ENCODE data around the gene PHLDB3. TPM values are rescaled to one million over a fixed set of nuclear protein-coding genes. Genes with fewer than 3 reads are reported as not detected.

The PHLDB3 gene
- total RNA-seq, 2 experiments from 2014 or later: 6.0 to 20.6 TPM

DNA sequence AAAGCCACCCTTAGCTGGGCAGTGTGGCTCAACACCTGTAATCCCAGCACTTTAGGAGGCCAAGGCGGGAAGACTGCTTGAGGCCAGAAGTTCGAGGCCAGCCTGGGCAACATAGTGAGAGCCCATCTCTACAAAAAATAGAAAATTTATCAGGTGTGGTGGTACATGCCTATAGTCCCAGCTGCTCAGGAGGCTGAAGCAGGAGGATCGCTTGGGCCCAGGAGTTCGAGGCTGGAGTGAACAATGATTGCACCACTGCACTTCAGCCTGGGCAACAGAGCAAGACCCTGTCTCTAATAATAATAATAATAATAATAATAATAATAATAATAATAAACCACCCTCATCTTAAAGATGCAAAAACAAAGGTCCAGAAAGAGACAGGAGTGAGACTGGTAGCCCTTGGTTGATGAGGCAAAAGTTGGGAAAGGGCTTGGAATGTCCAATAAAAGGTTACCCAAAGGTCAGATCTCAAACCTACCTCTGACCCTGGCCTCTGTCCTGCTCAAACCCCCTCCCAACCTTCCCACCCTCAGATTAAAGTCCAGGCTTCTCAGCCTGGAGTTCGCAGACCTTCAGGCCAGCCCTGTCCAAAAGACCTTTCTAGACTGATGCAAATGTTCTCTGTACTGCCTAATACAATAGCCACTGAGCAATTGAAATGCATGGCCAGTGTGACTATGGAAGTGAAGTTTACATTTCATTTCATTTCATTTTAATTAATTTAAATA is 37.5 kb upstream of the PHLDB3 start:
- no TSS peak for BruUV-seq (replicated peaks)

DNA sequence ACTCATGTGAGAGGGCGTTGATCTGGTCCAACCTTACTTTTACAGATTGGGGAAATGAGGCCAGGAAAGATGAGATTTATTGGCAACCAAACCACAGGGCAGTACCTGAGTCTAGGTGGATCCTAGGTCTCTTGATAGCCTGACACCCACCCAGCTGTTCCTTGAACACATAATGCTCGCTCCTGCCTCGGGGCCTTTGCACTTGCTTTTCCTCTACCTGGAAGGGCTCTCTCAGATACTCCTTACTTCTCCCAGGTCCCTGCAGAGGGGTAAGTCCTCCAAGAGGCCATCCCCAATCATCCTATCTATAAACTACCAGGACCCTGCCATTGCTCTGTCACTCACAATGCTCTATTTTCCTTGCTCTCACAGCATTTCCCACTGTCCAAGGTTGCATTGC is 35.8 kb upstream of the PHLDB3 start:
- Histone ChIP-seq H3K27ac (ENCODE audit: low read depth, low read length, poor library complexity, severe bottlenecking) (no peak overlapping the region), H3K9me3 (ENCODE audit: low read length) (no peaks in the 10 kb centered on the region), H3K9me2 (ENCODE audit: insufficient read depth, low read length) (no peaks in the 10 kb centered on the region), H3K4me2 (ENCODE audit: low read length) (no peak overlapping the region), H2AFZ (ENCODE audit: low read length) (no peak overlapping the region), H3K79me2 (ENCODE audit: insufficient read depth, low read depth, low read length) (no peaks in the 10 kb centered on the region), H3K4me3 (ENCODE audit: low read depth, low read length, poor library complexity, severe bottlenecking) (no peak overlapping the region), H4K20me1 (ENCODE audit: insufficient read depth, low read length) (no peaks in the 10 kb centered on the region), H3K4me1 (ENCODE audit: insufficient read depth, low read length, poor library complexity, severe bottlenecking) (no peaks in the 10 kb centered on the region), H3K36me3 (ENCODE audit: insufficient read depth, low read length) (peaks cover 63% of the 10 kb centered on the region)
- no peak for DNase-seq (ENCODE audit: low spot score)
- ChIA-PET POLR2A (no interaction called here), CTCF (ENCODE audit: unreplicated experiment) (no interaction called here)
- intact Hi-C loops (cut with micrococcal nuclease; ENCODE audit: unreplicated experiment): no loop called here
- no peak for TF ChIP-seq EZH2phosphoT487 (IDR thresholded peaks at IDR 0.05; ENCODE audit: borderline replicate concordance, low read depth, low read length)
- TF ChIP-seq, protein P1, sequence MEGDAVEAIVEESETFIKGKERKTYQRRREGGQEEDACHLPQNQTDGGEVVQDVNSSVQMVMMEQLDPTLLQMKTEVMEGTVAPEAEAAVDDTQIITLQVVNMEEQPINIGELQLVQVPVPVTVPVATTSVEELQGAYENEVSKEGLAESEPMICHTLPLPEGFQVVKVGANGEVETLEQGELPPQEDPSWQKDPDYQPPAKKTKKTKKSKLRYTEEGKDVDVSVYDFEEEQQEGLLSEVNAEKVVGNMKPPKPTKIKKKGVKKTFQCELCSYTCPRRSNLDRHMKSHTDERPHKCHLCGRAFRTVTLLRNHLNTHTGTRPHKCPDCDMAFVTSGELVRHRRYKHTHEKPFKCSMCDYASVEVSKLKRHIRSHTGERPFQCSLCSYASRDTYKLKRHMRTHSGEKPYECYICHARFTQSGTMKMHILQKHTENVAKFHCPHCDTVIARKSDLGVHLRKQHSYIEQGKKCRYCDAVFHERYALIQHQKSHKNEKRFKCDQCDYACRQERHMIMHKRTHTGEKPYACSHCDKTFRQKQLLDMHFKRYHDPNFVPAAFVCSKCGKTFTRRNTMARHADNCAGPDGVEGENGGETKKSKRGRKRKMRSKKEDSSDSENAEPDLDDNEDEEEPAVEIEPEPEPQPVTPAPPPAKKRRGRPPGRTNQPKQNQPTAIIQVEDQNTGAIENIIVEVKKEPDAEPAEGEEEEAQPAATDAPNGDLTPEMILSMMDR (conservative IDR thresholded peaks at IDR 0.05; ENCODE audit: low read length): no peak
- no TSS peak for BruUV-seq (replicated peaks)

More for the DNA sequence above, 37.5 kb upstream of the PHLDB3 start:
- Histone ChIP-seq H3K4me3 (ENCODE audit: low read depth, low read length, poor library complexity, severe bottlenecking) (no peak overlapping the region), H3K9me2 (ENCODE audit: insufficient read depth, low read length) (no peaks in the 10 kb centered on the region), H3K79me2 (ENCODE audit: insufficient read depth, low read depth, low read length) (no peaks in the 10 kb centered on the region), H3K4me2 (ENCODE audit: low read length) (no peak overlapping the region), H4K20me1 (ENCODE audit: insufficient read depth, low read length) (no peaks in the 10 kb centered on the region), H2AFZ (ENCODE audit: low read length) (no peak overlapping the region), H3K4me1 (ENCODE audit: insufficient read depth, low read length, poor library complexity, severe bottlenecking) (no peaks in the 10 kb centered on the region), H3K36me3 (ENCODE audit: insufficient read depth, low read length) (peaks cover 63% of the 10 kb centered on the region), H3K9me3 (ENCODE audit: low read length) (no peaks in the 10 kb centered on the region), H3K27ac (ENCODE audit: low read depth, low read length, poor library complexity, severe bottlenecking) (no peak overlapping the region)
- intact Hi-C loops (cut with micrococcal nuclease; ENCODE audit: unreplicated experiment): no loop called here
- ChIA-PET CTCF (ENCODE audit: unreplicated experiment) (no interaction called here), POLR2A (no interaction called here)
- DNase-seq (ENCODE audit: low spot score): no peak
- TF ChIP-seq, protein P1 (conservative IDR thresholded peaks at IDR 0.05; ENCODE audit: low read length): no peak
- no peak for TF ChIP-seq EZH2phosphoT487 (IDR thresholded peaks at IDR 0.05; ENCODE audit: borderline replicate concordance, low read depth, low read length)

DNA sequence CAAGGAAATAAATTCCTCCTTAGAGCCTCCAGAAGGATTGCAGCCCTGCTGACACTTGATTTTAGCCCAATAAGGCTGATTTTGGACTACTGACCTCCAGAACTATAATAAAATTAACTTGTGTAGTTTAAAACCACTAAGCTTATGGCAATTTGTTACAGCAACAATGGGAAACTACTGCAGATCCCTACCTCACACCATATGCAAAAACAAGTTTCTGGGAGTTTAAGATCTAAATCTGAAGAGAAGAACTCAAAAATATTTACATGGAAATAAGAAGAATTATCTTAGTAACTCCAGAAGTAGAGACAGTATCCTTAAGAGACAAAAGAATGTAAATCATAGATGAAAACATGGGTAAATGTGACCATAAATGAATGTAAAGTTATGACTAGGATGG is 34.4 kb upstream of the PHLDB3 start:
- POLR2A ChIA-PET: no interaction called here
- H3K4me1 ChIP-seq (ENCODE audit: insufficient read depth, low read length, poor library complexity, severe bottlenecking): peaks cover 2% of the 10 kb centered on the region
- TF ChIP-seq, protein P1 (conservative IDR thresholded peaks at IDR 0.05; ENCODE audit: low read length): no peak
- no peak for TF ChIP-seq EZH2phosphoT487 (IDR thresholded peaks at IDR 0.05; ENCODE audit: borderline replicate concordance, low read depth, low read length)
- no peaks in the 10 kb centered on the region for H3K9me3 ChIP-seq (ENCODE audit: low read length)
- H4K20me1 ChIP-seq (ENCODE audit: insufficient read depth, low read length): no peaks in the 10 kb centered on the region
- H3K79me2 ChIP-seq (ENCODE audit: insufficient read depth, low read depth, low read length): no peaks in the 10 kb centered on the region
- intact Hi-C loops (cut with micrococcal nuclease; ENCODE audit: unreplicated experiment): loop anchor here (10.0 kb wide), 1 partner anchor 56 kb away; the partner anchor contains the start of genes IRGQ and ZNF576
- CTCF ChIA-PET (ENCODE audit: unreplicated experiment): no interaction called here
- H2AFZ ChIP-seq (ENCODE audit: low read length): no peak overlapping the region
- BruUV-seq (replicated peaks): no TSS peak
- no peak overlapping the region for H3K27ac ChIP-seq (ENCODE audit: low read depth, low read length, poor library complexity, severe bottlenecking)
- H3K36me3 ChIP-seq (ENCODE audit: insufficient read depth, low read length): peaks cover 59% of the 10 kb centered on the region
- DNase-seq (ENCODE audit: low spot score): no peak
- no peaks in the 10 kb centered on the region for H3K9me2 ChIP-seq (ENCODE audit: insufficient read depth, low read length)
- no peak overlapping the region for H3K4me2 ChIP-seq (ENCODE audit: low read length)
- H3K4me3 ChIP-seq (ENCODE audit: low read depth, low read length, poor library complexity, severe bottlenecking): no peak overlapping the region

All from OCI-LY7 (cell line).